ENCODE measurements around the gene GON4L. TPM values are rescaled to one million over a fixed set of nuclear protein-coding genes. Genes with fewer than 3 reads are reported as not detected.
"Not testable (repeated sequence)": the region's sequence is repeated elsewhere in the genome, so short reads cannot be mapped to it uniquely, and the experiment has no call there.

Gene GON4L
- polyA plus RNA-seq, 1 donor (not counting 4 experiments of a cell fraction or from before 2014, with no cell fraction given) = 16.7 TPM

DNA sequence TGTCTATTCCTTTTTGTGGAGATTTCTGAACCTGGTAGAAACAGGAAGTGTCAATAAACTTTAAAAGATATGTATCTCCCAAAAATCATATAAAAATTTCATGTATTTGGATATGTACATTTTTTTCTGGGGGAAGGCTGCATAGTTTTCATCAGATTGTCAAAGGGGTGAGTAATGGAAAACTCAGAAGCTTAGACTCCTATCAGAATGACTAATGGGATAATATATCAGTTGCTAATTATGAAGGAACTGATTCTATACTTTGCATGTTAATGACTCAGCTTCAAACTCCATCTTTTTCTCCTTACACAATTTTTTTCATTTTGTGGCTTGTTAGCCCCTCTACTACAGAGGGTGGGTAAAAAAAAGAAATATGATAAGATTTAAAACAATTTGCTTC, 55.9 kb downstream of the GON4L start:
- no peak for FAIRE-seq
- H3K4me1 ChIP-seq (ENCODE audit: control insufficient read depth, extremely low read depth, insufficient read depth, low read length) = no peaks in the 10 kb centered on the region
- no peaks in the 10 kb centered on the region for H3K9me3 ChIP-seq (ENCODE audit: control insufficient read depth, low read depth, low read length)
- H3K79me2 ChIP-seq (ENCODE audit: control insufficient read depth, insufficient read depth, low read length) = no peaks in the 10 kb centered on the region
- no peak overlapping the region for H2AFZ ChIP-seq (ENCODE audit: control insufficient read depth, low read length)
- no peak overlapping the region for H3K9ac ChIP-seq (ENCODE audit: control insufficient read depth, extremely low read depth, insufficient read depth, low read length)
- peaks cover 9 to 11% of the 10 kb centered on the region in 2 experiments for H3K36me3 ChIP-seq (ENCODE audit: control insufficient read depth in 2 of 2, extremely low read depth in 1 of 2, insufficient read depth in 2 of 2, low read length in 2 of 2)
- H3K27ac ChIP-seq (ENCODE audit: control insufficient read depth, insufficient read depth, low read length) = no peak overlapping the region
- peak; percentile 4 for DNase-seq (ENCODE audit: low read depth, low spot score)
- dilution Hi-C loops (cut with MboI; ENCODE audit: extremely low pct_ligation_motif_present, low sequenced_read_pairs) = no loop called here
- no peaks in the 10 kb centered on the region for H4K20me1 ChIP-seq (ENCODE audit: control insufficient read depth, extremely low read depth, insufficient read depth, low read length)
- H3K27me3 ChIP-seq (ENCODE audit: control insufficient read depth, extremely low read depth, insufficient read depth, low read length) = no peaks in the 10 kb centered on the region
- H3K9me1 ChIP-seq (ENCODE audit: control insufficient read depth, extremely low read depth, insufficient read depth, low read length) = no peaks in the 10 kb centered on the region
- no peak for TF ChIP-seq EZH2 (IDR thresholded peaks at IDR 0.05; ENCODE audit: low read length)
- TF ChIP-seq, protein P1, sequence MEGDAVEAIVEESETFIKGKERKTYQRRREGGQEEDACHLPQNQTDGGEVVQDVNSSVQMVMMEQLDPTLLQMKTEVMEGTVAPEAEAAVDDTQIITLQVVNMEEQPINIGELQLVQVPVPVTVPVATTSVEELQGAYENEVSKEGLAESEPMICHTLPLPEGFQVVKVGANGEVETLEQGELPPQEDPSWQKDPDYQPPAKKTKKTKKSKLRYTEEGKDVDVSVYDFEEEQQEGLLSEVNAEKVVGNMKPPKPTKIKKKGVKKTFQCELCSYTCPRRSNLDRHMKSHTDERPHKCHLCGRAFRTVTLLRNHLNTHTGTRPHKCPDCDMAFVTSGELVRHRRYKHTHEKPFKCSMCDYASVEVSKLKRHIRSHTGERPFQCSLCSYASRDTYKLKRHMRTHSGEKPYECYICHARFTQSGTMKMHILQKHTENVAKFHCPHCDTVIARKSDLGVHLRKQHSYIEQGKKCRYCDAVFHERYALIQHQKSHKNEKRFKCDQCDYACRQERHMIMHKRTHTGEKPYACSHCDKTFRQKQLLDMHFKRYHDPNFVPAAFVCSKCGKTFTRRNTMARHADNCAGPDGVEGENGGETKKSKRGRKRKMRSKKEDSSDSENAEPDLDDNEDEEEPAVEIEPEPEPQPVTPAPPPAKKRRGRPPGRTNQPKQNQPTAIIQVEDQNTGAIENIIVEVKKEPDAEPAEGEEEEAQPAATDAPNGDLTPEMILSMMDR (optimal IDR thresholded peaks at IDR 0.05 in 1 of 3, IDR thresholded peaks at IDR 0.05 in 1 of 3, conservative IDR thresholded peaks at IDR 0.05 in 1 of 3; ENCODE audit: extremely low read depth in 1 of 3, insufficient read depth in 2 of 3, low read length in 3 of 3) = no peak
- H3K4me3 ChIP-seq (ENCODE audit: control insufficient read depth in 2 of 3, extremely low read depth in 1 of 3, insufficient read depth in 2 of 3, low read depth in 1 of 3, low read length in 3 of 3) = no peak overlapping the region
- peak overlapping the region; percentile 10 for H3K4me2 ChIP-seq (ENCODE audit: control insufficient read depth, extremely low read depth, insufficient read depth, low read depth, low read length)

DNA sequence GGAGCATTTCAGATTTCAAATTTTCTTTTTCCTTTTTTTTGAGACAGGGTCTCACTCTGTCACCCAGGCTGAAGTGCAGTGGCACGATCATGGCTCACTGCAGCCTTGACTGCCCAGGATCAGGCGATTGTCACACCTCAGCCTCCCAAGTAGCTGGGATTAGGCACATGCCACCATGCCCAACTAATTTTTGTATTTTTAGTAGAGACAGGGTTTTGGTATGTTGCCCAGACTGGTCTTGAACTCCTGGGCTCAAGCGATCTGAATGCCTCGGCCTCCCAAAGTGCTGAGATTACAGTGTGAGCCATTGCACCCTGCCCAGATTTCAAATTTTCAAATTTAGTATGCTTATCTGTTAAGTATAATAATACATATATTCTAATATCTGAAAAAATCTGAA, 61.4 kb downstream of the GON4L start:
- H3K9me1 ChIP-seq (ENCODE audit: control insufficient read depth, extremely low read depth, insufficient read depth, low read length); H3K79me2 ChIP-seq (ENCODE audit: control insufficient read depth, insufficient read depth, low read length); FAIRE-seq; H3K4me3 ChIP-seq (ENCODE audit: control insufficient read depth in 2 of 3, extremely low read depth in 1 of 3, insufficient read depth in 2 of 3, low read depth in 1 of 3, low read length in 3 of 3); H3K4me2 ChIP-seq (ENCODE audit: control insufficient read depth, extremely low read depth, insufficient read depth, low read depth, low read length); H3K9me3 ChIP-seq (ENCODE audit: control insufficient read depth, low read depth, low read length); H4K20me1 ChIP-seq (ENCODE audit: control insufficient read depth, extremely low read depth, insufficient read depth, low read length); H3K9ac ChIP-seq (ENCODE audit: control insufficient read depth, extremely low read depth, insufficient read depth, low read length); DNase-seq (ENCODE audit: low read depth, low spot score); H2AFZ ChIP-seq (ENCODE audit: control insufficient read depth, low read length); H3K36me3 ChIP-seq (ENCODE audit: control insufficient read depth in 2 of 2, extremely low read depth in 1 of 2, insufficient read depth in 2 of 2, low read length in 2 of 2); H3K4me1 ChIP-seq (ENCODE audit: control insufficient read depth, extremely low read depth, insufficient read depth, low read length); dilution Hi-C loops (cut with MboI; ENCODE audit: extremely low pct_ligation_motif_present, low sequenced_read_pairs); H3K27me3 ChIP-seq (ENCODE audit: control insufficient read depth, extremely low read depth, insufficient read depth, low read length); H3K27ac ChIP-seq (ENCODE audit: control insufficient read depth, insufficient read depth, low read length): not testable (repeated sequence)

DNA sequence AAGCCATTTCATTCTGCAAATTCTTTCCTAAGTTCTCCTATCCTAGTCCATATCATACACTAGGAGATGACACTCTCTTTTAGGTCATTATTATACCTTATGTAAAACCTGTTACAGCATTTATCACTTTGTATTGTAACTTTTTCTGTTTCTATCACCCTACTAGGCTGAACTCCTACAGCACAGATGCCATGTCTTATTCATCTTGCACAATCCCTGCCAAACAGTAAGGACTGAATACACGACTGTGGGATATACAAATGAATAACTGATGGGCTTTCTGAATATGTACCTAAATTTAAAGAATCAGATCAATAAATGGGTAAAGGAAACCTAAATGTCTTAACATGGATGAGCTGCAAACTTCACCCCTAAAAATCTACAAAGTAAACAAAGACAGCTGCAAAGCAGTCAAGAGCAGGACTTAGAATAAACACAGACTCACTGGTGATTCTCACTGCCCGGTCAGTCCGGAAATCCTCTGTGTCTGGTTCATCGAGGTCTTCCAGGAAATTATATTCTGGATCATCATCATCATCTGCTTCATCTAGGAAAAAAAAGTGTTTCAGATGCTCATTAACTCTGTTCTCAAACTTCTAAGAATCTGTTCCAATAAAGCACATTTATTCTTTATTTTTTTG, 62.3 kb downstream of the GON4L start:
- Histone ChIP-seq H3K4me2 (ENCODE audit: control insufficient read depth, extremely low read depth, insufficient read depth, low read depth, low read length) (no peak overlapping the region), H3K9me1 (ENCODE audit: control insufficient read depth, extremely low read depth, insufficient read depth, low read length) (no peaks in the 10 kb centered on the region), H3K9me3 (ENCODE audit: control insufficient read depth, low read depth, low read length) (no peaks in the 10 kb centered on the region), H2AFZ (ENCODE audit: control insufficient read depth, low read length) (no peak overlapping the region), H3K27me3 (ENCODE audit: control insufficient read depth, extremely low read depth, insufficient read depth, low read length) (no peaks in the 10 kb centered on the region), H3K36me3 (ENCODE audit: control insufficient read depth in 2 of 2, extremely low read depth in 1 of 2, insufficient read depth in 2 of 2, low read length in 2 of 2) (peaks cover 4 to 6% of the 10 kb centered on the region in 2 experiments), H4K20me1 (ENCODE audit: control insufficient read depth, extremely low read depth, insufficient read depth, low read length) (no peaks in the 10 kb centered on the region), H3K4me3 (ENCODE audit: control insufficient read depth in 2 of 3, extremely low read depth in 1 of 3, insufficient read depth in 2 of 3, low read depth in 1 of 3, low read length in 3 of 3) (no peak overlapping the region), H3K27ac (ENCODE audit: control insufficient read depth, insufficient read depth, low read length) (no peak overlapping the region), H3K4me1 (ENCODE audit: control insufficient read depth, extremely low read depth, insufficient read depth, low read length) (no peaks in the 10 kb centered on the region), H3K79me2 (ENCODE audit: control insufficient read depth, insufficient read depth, low read length) (no peaks in the 10 kb centered on the region), H3K9ac (ENCODE audit: control insufficient read depth, extremely low read depth, insufficient read depth, low read length) (no peak overlapping the region)
- FAIRE-seq = no peak
- TF ChIP-seq, protein P1 (optimal IDR thresholded peaks at IDR 0.05 in 1 of 3, IDR thresholded peaks at IDR 0.05 in 1 of 3, conservative IDR thresholded peaks at IDR 0.05 in 1 of 3; ENCODE audit: extremely low read depth in 1 of 3, insufficient read depth in 2 of 3, low read length in 3 of 3) = no peak
- no peak for TF ChIP-seq EZH2 (IDR thresholded peaks at IDR 0.05; ENCODE audit: low read length)
- DNase-seq (ENCODE audit: low read depth, low spot score) = no peak
- dilution Hi-C loops (cut with MboI; ENCODE audit: extremely low pct_ligation_motif_present, low sequenced_read_pairs) = no loop called here
